ENCODE data around the gene MOV10L1.

MOV10L1 gene

DNA sequence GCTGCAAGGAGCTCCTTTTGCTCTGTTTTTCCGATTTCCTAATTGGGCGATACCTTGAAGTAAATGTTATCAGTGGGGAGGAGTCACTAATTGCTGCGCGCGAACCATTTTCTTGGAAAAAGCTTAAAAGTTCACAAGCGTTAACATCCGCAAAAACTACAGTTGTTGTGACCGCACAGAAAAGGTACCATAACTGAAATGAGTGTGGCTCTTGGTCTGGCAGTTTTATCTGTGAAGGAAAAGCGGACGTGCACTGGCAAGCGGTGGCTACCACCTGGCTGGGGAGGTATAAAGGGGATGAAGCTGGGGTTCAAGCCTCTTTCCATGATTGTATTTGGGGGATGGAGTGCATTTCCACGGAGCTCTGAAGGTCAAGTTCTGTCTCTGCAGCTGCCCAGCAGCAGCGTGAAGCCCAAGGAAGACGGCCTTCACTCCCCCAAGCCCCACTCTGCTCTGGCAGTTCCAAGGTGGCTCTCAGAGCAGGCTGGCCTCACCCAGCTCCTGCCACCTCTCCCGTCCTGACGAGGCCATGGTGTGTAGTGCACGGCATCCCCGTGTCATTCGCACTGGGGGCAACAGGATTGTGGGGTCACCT lies 27.5 kb downstream of the MOV10L1 start:
- no peak for DNase-seq (ENCODE audit: low read depth)
- no peak overlapping the region for H3K4me3 ChIP-seq (ENCODE audit: low read length)
- TF ChIP-seq, protein P1, sequence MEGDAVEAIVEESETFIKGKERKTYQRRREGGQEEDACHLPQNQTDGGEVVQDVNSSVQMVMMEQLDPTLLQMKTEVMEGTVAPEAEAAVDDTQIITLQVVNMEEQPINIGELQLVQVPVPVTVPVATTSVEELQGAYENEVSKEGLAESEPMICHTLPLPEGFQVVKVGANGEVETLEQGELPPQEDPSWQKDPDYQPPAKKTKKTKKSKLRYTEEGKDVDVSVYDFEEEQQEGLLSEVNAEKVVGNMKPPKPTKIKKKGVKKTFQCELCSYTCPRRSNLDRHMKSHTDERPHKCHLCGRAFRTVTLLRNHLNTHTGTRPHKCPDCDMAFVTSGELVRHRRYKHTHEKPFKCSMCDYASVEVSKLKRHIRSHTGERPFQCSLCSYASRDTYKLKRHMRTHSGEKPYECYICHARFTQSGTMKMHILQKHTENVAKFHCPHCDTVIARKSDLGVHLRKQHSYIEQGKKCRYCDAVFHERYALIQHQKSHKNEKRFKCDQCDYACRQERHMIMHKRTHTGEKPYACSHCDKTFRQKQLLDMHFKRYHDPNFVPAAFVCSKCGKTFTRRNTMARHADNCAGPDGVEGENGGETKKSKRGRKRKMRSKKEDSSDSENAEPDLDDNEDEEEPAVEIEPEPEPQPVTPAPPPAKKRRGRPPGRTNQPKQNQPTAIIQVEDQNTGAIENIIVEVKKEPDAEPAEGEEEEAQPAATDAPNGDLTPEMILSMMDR (IDR thresholded peaks at IDR 0.05; ENCODE audit: insufficient read depth, low read depth, low read length, missing control alignments) = no peak

DNA sequence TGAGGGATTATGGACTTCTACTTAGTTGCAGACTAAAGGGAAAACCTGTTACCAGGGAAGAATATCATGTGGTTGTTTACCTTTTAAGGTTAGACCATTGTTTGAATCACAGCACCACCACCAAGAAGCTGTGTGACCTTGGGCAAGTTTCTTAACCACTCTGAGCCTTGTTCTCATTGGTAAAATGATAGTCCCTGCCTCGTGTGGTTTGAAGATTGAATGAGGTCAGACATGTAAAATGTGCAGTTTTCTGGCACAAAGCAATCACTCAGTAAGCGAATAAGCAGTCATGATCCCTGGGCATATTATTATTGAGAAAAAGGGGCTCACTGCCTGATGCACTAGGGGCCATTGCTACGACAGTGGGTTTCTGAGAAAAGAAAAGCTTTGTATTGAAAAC lies 28.3 kb downstream of the MOV10L1 start:
- TF ChIP-seq, protein P1 (IDR thresholded peaks at IDR 0.05; ENCODE audit: insufficient read depth, low read depth, low read length, missing control alignments) = no peak
- DNase-seq (ENCODE audit: low read depth) = no peak
- H3K4me3 ChIP-seq (ENCODE audit: low read length) = no peak overlapping the region

DNA sequence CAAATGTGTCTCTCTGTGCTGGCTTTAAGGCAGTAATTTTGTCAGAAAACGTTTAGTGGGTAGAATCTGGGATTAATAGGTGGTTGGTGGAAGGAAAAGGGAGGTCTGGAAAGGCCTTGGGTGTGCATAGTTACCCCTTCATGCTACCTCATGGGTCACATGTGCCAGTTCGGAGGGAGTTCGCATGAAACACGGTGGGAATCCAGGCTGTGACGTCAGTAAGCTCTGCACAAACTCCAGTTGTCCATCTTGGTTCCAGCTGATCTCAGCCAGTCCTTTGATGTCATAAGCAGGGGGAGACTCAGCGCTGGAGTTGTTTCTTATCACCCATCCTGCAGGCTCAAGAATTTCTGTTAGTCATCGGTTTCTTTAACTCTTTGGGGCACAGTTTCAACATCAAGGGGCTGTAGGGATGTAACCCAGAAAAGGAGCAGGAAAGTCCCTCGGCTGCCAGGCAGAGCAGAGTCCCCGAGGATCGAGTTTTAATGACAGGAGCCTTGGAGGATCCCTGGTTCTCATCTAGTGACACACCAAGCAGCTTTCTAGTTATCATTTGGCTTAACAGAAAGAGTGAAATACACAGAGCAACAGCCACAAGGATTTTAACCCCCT lies 28.9 kb downstream of the MOV10L1 start:
- no peak for DNase-seq (ENCODE audit: low read depth)
- TF ChIP-seq, protein P1 (IDR thresholded peaks at IDR 0.05; ENCODE audit: insufficient read depth, low read depth, low read length, missing control alignments) = no peak
- H3K4me3 ChIP-seq (ENCODE audit: low read length) = no peak overlapping the region

DNA sequence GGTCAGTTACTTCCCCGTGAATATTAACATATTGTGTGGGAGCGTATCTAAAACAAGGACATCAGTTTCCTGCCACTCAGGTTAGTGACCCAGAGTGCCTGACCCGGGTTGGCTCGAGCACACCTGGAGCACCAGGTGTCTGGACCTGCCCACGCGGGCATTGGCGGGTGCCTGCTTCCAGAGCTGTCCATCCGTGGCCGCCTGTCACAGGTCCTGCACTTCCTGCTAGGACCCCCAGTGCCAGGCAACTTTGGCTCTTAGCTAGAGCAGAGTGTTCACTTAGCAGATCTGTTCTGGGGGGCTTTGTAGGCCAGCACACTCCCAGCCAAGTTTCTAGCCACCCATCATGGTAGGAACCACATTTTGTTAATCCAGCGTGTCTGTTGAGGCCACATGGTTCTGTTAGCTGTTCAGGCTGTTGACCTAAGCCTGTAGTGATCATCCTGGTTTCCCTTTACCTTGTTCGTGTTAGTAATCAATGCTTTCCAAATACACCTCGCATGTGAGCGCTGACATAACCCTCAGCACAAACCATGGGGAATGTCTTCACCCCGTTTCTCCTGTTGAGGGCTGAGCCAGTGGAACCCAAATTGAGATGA lies 29.5 kb downstream of the MOV10L1 start:
- DNase-seq (ENCODE audit: low read depth) = no peak

DNA sequence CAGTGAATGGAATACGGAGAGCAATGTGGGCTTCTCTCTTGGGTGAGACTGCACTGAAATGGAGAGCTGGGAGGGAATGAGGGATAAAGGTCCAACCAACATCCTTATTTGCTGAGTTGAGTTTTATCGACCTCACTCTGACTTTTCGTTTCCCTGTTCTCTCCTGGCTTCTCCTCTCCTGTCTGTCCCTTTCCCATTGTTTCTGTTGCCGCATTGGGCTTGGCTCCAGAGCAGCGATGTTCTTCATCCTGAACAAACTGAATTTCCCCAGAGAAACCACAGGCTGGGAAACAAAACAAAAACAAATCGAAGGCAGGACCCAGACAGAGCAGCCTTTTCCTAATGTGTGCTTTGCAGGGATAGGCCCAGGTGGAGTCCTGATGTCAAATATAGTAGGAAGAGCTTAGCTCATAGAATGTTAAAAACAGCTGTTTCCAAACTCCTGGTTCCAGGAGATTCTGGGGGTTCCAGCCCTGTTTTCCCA lies 30.0 kb downstream of the MOV10L1 start:
- H3K4me3 ChIP-seq (ENCODE audit: low read length) = no peak overlapping the region
- TF ChIP-seq, protein P1 (IDR thresholded peaks at IDR 0.05; ENCODE audit: insufficient read depth, low read depth, low read length, missing control alignments) = no peak
- DNase-seq (ENCODE audit: low read depth) = no peak

More for the DNA sequence above, 29.5 kb downstream of the MOV10L1 start:
- TF ChIP-seq, protein P1 (IDR thresholded peaks at IDR 0.05; ENCODE audit: insufficient read depth, low read depth, low read length, missing control alignments) = no peak
- H3K4me3 ChIP-seq (ENCODE audit: low read length) = no peak overlapping the region

DNA sequence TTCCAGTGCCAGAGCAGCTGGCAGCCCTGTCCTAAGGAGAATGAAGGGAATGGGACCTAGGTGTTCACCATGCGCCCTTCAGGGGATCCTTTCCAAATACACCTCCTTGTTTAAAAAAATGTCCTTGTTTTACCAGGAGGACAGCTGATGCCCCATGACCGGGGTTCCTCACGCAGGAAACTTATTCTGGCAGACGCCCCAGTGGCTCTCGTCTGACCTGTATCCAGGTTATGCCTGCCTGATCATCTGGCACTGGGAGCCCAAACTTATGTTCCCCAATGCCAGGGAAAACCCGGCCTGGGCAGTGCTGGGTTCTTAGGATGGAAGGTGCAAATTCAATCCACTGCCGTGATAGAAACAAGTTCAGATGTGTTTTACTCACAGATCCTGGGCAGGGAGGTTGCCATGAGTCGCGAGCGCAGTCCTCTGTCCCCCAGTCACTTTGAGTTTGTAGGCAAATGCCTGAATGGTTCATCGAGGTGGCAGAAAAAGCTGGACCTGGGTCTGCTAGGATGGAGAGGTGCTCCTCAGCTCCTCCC lies 31.5 kb downstream of the MOV10L1 start:
- TF ChIP-seq, protein P1 (IDR thresholded peaks at IDR 0.05; ENCODE audit: insufficient read depth, low read depth, low read length, missing control alignments) = no peak
- DNase-seq (ENCODE audit: low read depth) = no peak
- H3K4me3 ChIP-seq (ENCODE audit: low read length) = no peak overlapping the region
